Measurements from ENCODE around the gene C1orf226.
A peak's percentile ranks its signal among the peaks of the same experiment; 100 is the strongest.

Gene C1orf226, protein sequence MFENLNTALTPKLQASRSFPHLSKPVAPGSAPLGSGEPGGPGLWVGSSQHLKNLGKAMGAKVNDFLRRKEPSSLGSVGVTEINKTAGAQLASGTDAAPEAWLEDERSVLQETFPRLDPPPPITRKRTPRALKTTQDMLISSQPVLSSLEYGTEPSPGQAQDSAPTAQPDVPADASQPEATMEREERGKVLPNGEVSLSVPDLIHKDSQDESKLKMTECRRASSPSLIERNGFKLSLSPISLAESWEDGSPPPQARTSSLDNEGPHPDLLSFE

DNA sequence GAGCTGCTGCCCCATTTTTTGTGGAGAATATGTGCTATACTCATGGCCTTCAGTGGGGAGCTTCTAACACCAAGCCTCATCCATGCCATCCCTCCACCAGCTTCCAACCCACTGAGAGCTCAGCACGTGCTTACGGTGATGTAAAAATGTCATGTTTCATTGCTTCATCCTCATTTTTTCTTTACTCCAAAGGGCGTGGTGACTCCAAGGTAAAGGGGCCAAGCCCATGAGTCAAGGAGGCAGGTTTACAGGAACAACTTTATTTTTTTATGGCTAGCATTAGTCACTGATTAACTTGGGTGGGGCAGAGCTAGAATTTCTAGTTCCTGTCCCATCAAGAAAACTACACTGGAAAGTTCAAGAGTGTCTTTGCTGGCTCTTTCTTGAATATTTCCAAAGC lies at the start of gene C1orf226:
C1orf226 (plus strand) TSS at position 346 of the 400 bp plus-strand sequence. CDS start 174 bp downstream, outside the sequence.
- H3K4me3 ChIP-seq (ENCODE audit: low read depth in 1 of 2, low read length in 1 of 2), result no peak within 1 kb of the TSS
- H3K36me3 ChIP-seq, result peaks cover 23% of the 10 kb centered on the region
- no peak within 1 kb of the TSS for H3K27ac ChIP-seq

DNA sequence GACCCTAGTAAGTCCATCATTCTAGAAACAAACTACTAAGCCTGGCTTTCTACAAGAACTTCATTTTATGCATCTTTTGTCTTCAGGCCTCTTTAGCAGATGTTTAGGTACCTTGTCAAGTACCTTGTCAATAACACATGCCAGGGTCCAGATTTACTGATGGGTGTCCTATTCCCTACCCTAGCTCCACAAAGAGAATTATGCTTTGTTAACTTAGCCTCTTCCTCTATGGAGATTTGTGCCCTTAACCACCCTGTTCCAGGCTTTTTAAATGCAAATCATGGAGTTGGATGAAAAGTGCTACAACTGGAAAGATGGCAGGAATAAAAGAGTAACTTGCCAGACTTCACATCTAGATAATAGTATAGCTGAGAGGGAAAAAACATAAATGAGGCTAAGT lies 47.5 kb upstream of the C1orf226 start:
- TF ChIP-seq, protein P1, sequence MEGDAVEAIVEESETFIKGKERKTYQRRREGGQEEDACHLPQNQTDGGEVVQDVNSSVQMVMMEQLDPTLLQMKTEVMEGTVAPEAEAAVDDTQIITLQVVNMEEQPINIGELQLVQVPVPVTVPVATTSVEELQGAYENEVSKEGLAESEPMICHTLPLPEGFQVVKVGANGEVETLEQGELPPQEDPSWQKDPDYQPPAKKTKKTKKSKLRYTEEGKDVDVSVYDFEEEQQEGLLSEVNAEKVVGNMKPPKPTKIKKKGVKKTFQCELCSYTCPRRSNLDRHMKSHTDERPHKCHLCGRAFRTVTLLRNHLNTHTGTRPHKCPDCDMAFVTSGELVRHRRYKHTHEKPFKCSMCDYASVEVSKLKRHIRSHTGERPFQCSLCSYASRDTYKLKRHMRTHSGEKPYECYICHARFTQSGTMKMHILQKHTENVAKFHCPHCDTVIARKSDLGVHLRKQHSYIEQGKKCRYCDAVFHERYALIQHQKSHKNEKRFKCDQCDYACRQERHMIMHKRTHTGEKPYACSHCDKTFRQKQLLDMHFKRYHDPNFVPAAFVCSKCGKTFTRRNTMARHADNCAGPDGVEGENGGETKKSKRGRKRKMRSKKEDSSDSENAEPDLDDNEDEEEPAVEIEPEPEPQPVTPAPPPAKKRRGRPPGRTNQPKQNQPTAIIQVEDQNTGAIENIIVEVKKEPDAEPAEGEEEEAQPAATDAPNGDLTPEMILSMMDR (IDR thresholded peaks at IDR 0.05), result no peak
- Histone ChIP-seq H3K4me3 (ENCODE audit: low read depth in 1 of 2, low read length in 1 of 2) (no peak overlapping the region), H3K27me3 (no peaks in the 10 kb centered on the region), H3K9me3 (no peaks in the 10 kb centered on the region), H3K36me3 (no peaks in the 10 kb centered on the region), H3K4me1 (ENCODE audit: control insufficient read depth in 1 of 2, insufficient read depth in 1 of 2, low read depth in 1 of 2, low read length in 1 of 2) (peaks cover 11 to 37% of the 10 kb centered on the region in 2 experiments), H3K27ac (no peak overlapping the region)

More for the DNA sequence above, at the start of gene C1orf226:
- no peaks in the 10 kb centered on the region for H3K9me3 ChIP-seq
- H3K27me3 ChIP-seq, result no peaks in the 10 kb centered on the region
- no peaks in the 10 kb centered on the region for H3K4me1 ChIP-seq (ENCODE audit: control insufficient read depth in 1 of 2, insufficient read depth in 1 of 2, low read depth in 1 of 2, low read length in 1 of 2)
- TF ChIP-seq, protein P1 (IDR thresholded peaks at IDR 0.05), result no peak

DNA sequence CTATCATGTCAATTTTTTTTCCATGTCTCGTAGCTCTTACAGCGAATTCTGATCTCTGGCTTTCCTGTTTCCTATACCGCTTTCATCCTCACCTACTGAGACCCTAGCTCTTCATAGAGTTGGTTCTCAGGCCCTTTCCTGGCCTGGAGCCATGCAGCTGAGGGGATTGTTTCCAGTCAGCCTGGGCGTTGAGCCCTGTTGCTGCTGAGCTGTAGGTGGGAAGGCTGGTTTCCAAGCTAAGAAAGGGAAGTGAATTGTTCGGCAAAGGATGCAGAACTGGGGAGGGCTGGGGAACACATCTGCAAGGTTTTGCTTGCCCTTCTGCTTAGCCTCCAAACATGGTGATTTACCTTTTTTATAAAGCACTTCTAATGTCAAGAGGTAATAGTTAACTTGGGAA lies 46.4 kb upstream of the C1orf226 start:
- Histone ChIP-seq H3K27me3 (no peaks in the 10 kb centered on the region), H3K9me3 (no peaks in the 10 kb centered on the region), H3K4me3 (ENCODE audit: low read depth in 1 of 2, low read length in 1 of 2) (no peak overlapping the region), H3K27ac (peak overlapping the region; percentile 58), H3K36me3 (no peaks in the 10 kb centered on the region), H3K4me1 (ENCODE audit: control insufficient read depth in 1 of 2, insufficient read depth in 1 of 2, low read depth in 1 of 2, low read length in 1 of 2) (peaks cover 4 to 28% of the 10 kb centered on the region in 2 experiments)
- TF ChIP-seq, protein P1 (IDR thresholded peaks at IDR 0.05), result no peak

DNA sequence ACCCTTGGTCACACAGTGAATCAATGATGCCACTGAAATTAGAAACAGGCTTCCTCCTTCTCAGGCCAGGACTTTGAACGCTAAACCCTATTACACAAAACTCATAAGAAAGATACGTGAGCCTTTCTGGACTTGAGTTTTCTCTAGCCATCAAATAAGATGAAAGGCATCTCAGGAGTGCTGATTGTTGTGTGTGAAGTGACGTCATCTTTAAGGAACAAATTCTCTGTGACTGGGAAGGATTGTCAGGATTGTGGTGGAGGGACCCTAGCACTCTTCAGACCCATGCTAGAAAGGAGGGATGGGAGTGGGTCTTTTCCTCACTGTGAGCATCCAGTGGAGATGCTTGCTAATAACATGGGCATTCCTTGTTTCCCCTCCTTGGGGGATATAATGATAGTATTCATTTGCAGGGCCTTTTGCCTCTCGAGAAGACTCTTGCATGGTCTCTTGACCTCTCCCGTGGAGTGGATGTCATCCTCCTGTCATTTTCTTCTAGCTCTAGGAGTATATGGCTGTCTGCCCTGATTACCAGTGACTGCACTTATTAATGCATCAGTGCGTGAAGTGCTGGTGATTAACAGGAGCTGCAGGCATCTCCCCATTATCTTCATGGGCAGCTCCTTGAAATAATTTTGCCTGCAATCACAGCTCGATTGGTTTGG lies 44.8 kb upstream of the C1orf226 start:
- TF ChIP-seq, protein P1 (IDR thresholded peaks at IDR 0.05), result no peak
- Histone ChIP-seq H3K9me3 (no peaks in the 10 kb centered on the region), H3K4me3 (ENCODE audit: low read depth in 1 of 2, low read length in 1 of 2) (no peak overlapping the region), H3K27ac (peak overlapping the region; percentile 58), H3K36me3 (no peaks in the 10 kb centered on the region), H3K4me1 (ENCODE audit: control insufficient read depth in 1 of 2, insufficient read depth in 1 of 2, low read depth in 1 of 2, low read length in 1 of 2) (peaks cover 4 to 28% of the 10 kb centered on the region in 2 experiments), H3K27me3 (no peaks in the 10 kb centered on the region)

DNA sequence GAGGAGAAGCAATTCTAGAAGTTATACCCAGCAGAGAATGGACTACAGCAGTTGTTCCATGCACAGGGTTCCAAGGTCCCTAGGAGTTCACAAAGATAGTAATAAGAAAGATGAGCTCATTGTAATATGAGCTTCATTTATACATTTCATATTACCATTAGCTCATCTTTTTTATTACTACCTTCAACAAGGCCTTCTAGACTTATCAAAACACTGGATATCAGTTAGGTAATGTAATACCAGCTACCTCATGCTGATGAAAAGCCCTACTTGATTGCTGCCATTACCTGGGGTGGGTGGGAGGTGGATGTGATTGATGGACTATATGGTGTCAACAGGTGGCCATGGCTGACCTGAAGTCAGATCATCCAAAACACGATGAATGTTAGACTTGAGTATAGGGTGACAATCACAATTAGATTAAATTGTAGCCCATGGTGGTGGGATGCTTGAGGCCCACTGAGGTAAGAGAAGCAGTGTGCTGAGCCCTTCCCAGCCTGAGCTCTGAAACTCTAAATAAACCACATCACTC lies 39.0 kb upstream of the C1orf226 start:
- Histone ChIP-seq H3K36me3 (no peaks in the 10 kb centered on the region), H3K9me3 (no peaks in the 10 kb centered on the region), H3K27me3 (no peaks in the 10 kb centered on the region), H3K27ac (no peak overlapping the region), H3K4me1 (ENCODE audit: control insufficient read depth in 1 of 2, insufficient read depth in 1 of 2, low read depth in 1 of 2, low read length in 1 of 2) (peaks cover 14 to 15% of the 10 kb centered on the region in 2 experiments), H3K4me3 (ENCODE audit: low read depth in 1 of 2, low read length in 1 of 2) (no peak overlapping the region)
- TF ChIP-seq, protein P1 (IDR thresholded peaks at IDR 0.05), result no peak
